GM12873 (cell line): ENCODE results near the gene HOXA5.

Experiments
- TF ChIP-seq, protein P1 (sequence below): IDR thresholded peaks from 2 replicates; pipeline ENCODE4 v1.5.1; 2012; ENCODE audit warnings: low read depth, mild to moderate bottlenecking, moderate library complexity, low read length, control low read depth; ENCODE audit not compliant: insufficient read depth; ENCODE audit errors: missing control alignments

The HOXA5 gene

DNA sequence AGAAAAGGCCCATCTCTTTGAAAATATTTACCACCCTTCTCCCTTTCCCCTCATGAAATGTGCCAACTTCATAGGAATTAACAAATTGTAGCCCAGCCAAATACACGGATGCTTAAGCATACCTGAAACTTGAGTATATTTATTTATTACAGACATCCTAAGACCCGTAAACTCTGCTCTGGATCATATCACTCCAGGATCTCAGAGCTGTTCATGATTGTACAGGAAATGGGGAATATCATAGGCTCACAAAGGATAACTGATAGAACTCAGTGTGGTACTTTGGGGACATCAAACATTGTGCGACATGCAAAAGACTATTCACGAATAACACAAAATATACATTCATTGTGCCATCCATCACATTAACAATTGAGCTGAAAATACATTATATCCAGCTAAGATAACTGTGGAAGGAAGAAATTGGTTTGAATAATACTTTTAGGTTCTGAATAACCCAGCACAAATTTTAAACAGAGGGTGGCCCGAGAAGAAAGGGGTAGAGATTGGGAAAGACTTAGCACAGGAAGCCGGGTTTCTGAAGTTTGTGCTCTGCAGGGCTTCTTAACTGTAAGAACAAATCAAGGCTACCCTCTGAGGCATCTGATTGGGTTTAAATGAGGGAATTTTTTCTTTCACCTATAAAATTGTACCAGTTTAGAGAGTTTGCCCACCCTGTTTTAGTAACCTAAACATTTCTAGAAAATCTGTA, 50.1 kb downstream of the HOXA5 start:
- TF ChIP-seq, protein P1, sequence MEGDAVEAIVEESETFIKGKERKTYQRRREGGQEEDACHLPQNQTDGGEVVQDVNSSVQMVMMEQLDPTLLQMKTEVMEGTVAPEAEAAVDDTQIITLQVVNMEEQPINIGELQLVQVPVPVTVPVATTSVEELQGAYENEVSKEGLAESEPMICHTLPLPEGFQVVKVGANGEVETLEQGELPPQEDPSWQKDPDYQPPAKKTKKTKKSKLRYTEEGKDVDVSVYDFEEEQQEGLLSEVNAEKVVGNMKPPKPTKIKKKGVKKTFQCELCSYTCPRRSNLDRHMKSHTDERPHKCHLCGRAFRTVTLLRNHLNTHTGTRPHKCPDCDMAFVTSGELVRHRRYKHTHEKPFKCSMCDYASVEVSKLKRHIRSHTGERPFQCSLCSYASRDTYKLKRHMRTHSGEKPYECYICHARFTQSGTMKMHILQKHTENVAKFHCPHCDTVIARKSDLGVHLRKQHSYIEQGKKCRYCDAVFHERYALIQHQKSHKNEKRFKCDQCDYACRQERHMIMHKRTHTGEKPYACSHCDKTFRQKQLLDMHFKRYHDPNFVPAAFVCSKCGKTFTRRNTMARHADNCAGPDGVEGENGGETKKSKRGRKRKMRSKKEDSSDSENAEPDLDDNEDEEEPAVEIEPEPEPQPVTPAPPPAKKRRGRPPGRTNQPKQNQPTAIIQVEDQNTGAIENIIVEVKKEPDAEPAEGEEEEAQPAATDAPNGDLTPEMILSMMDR: no peak

GRCh38 chr7:27092819-27093110, 50.7 kb downstream of the HOXA5 start:
- TF ChIP-seq, protein P1: no peak

DNA sequence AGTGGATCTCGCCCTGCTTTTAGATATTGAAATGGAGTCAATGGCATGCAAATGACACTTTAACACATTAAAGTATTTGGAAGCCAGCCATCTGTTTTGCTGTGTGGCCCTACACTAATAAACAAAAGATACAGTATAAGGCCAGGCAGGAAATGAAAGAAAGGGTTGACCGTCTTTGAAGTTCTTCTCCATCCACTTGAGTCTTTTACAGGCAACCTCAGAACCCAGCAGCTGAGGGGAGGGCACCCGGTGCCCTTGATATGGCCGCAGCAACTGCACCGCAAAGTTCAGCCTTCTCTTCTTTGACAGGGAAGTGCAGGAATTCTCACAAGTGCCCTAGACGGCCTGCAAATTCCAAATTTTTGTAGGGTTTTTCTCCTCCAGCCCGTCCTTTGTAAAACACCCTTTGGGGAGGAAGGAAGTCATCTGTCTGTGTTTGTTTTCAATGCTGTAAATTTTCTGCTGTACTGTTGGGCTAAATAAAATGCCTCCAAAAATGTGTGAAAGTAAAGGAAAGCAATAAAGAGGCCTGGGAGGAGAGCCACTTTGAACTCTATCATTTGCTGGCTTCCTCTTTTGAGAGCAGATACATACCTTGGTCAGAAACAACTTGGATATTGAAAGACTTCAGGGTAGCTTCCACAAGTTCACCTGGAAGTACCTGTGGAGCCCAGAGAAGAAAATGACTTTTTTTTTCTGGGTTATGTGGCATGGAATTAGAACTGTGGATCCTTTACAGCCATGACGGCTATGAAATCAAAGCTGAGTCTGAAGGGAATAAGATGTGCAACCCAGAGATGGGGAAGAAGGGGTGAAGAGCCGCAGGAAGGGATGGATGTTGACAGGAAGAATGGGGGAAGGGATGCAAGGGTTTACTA, 51.3 kb downstream of the HOXA5 start:
- TF ChIP-seq, protein P1: no peak

- TF ChIP-seq, protein P1: no peak
Measured at GRCh38 chr7:27091105-27091504, 52.4 kb downstream of the HOXA5 start.
